ENCODE measurements around the gene SPACA4.

The SPACA4 gene

GRCh38 chr19:48596679-48597465, 9.7 kb upstream of the SPACA4 start:
- DNase-seq (ENCODE audit: low read depth in 2 of 2), result no peak

GRCh38 chr19:48598996-48599700, 7.4 kb upstream of the SPACA4 start:
- no peak for DNase-seq (ENCODE audit: low read depth in 2 of 2)

GRCh38 chr19:48600679-48601417, 5.7 kb upstream of the SPACA4 start:
- no peak for DNase-seq (ENCODE audit: low read depth in 2 of 2)

GRCh38 chr19:48603001-48603400, 3.5 kb upstream of the SPACA4 start:
- DNase-seq (ENCODE audit: low read depth in 2 of 2), result no peak

GRCh38 chr19:48603449-48603848, 3.1 kb upstream of the SPACA4 start:
- no peak for DNase-seq (ENCODE audit: low read depth in 2 of 2)

- no peak for DNase-seq (ENCODE audit: low read depth in 2 of 2)
These were observed 2.7 kb upstream of the SPACA4 start for GRCh38 chr19:48603850-48604249.

- no peak for DNase-seq (ENCODE audit: low read depth in 2 of 2)
These were observed 815 bp downstream of the SPACA4 start for GRCh38 chr19:48607359-48607755.

GRCh38 chr19:48608798-48609263, 2.3 kb downstream of the SPACA4 start:
- DNase-seq (ENCODE audit: low read depth in 2 of 2), result no peak

- no peak for DNase-seq (ENCODE audit: low read depth in 2 of 2)
These were observed 3.1 kb downstream of the SPACA4 start for GRCh38 chr19:48609571-48610108.

GRCh38 chr19:48611872-48612271, 5.3 kb downstream of the SPACA4 start:
- DNase-seq (ENCODE audit: low read depth in 2 of 2), result no peak

- no peak for DNase-seq (ENCODE audit: low read depth in 2 of 2)
These were observed 6.7 kb downstream of the SPACA4 start for GRCh38 chr19:48613024-48613851.

GRCh38 chr19:48613852-48614435, 7.4 kb downstream of the SPACA4 start:
- DNase-seq (ENCODE audit: low read depth in 2 of 2), result no peak

- DNase-seq (ENCODE audit: low read depth in 2 of 2), result no peak
These were observed 8.1 kb downstream of the SPACA4 start, which contains the start of gene FAM83E for GRCh38 chr19:48614436-48615230. Gene FAM83E (minus strand): TSS chr19:48615076. CDS start chr19:48613372, 1,704 bp downstream.

GRCh38 chr19:48615231-48616040, 8.9 kb downstream of the SPACA4 start:
- DNase-seq (ENCODE audit: low read depth in 2 of 2), result no peak

GRCh38 chr19:48616041-48616436, 9.5 kb downstream of the SPACA4 start:
- DNase-seq (ENCODE audit: low read depth in 2 of 2), result no peak

- DNase-seq (ENCODE audit: low read depth in 2 of 2), result no peak
These were observed 10.0 kb downstream of the SPACA4 start for GRCh38 chr19:48616491-48617056.

- DNase-seq (ENCODE audit: low read depth in 2 of 2), result no peak
These were observed 10.8 kb downstream of the SPACA4 start for GRCh38 chr19:48617146-48617937.
